Panc1 (cell line): ENCODE data around the gene DGCR2.

ENCODE experiments used
- POLR2AphosphoS5 ChIP-seq: IDR thresholded peaks from 2 replicates; pipeline ENCODE4 v1.6.1; 2012; ENCODE audit warnings: mild to moderate bottlenecking, low read depth, low read length, moderate library complexity
- REST ChIP-seq, 2 experiments: IDR thresholded peaks; 2 replicates each; pipeline ENCODE4 v1.6.1; 2011 to 2012; ENCODE audit warnings: low read depth in 2 of 2, control low read depth in 1 of 2, low read length in 1 of 2, mild to moderate bottlenecking in 1 of 2, moderate library complexity in 1 of 2; ENCODE audit not compliant: insufficient read depth in 1 of 2
- SIN3A ChIP-seq: IDR thresholded peaks from 2 replicates; pipeline ENCODE4 v1.6.1; 2012; ENCODE audit warnings: low read depth, mild to moderate bottlenecking, low read length, moderate library complexity, borderline replicate concordance; ENCODE audit not compliant: insufficient read depth
- TCF7L2 ChIP-seq: IDR thresholded peaks from 2 replicates; pipeline ENCODE4 v1.6.1; 2011; ENCODE audit warnings: mild to moderate bottlenecking, low read depth, low read length, inconsistent platforms
- TF ChIP-seq, protein P1 (sequence below): fragments of 450-650 bp; IDR thresholded peaks from 2 replicates; pipeline ENCODE4 v1.5.1; 2017; ENCODE audit warnings: mild to moderate bottlenecking

DNA sequence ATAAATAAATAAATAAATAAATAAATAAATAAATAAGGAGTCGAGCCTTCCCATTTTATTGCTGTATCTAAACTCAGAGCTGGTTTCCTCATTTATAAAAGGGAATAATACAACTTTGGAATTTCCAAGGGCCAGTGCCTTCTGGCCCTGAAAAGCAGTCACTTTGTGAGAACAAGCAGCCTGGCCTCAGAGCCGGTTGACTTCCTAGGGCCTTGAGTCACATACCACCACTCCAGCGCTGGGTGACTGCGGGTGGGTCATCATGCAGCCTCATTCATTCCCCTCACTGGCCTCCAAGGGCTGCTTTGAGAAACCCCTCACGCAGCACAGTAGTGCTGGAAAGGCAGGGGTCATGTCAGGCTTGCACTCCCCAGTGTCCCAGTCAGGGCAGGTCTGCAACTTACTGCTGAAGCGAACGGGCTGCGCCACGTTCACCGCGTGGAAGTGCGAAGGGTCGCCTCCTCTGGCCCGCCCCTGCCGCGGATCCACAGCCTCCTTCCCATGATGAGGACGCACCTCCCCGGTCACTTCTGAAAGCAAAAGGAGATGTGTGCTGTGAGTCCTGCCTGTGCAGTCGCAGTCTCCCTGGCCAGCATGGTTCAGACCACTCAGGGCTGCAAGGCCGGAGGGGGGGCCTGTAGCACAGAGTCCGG lies 54.4 kb downstream of the DGCR2 start:
- TF ChIP-seq POLR2AphosphoS5 (no peak), TCF7L2 (no peak), REST (IDR thresholded peaks at IDR 0.05; ENCODE audit: insufficient read depth in 1 of 2, low read depth in 2 of 2, low read length in 1 of 2) (no peak), SIN3A (no peak)
- TF ChIP-seq, protein P1, sequence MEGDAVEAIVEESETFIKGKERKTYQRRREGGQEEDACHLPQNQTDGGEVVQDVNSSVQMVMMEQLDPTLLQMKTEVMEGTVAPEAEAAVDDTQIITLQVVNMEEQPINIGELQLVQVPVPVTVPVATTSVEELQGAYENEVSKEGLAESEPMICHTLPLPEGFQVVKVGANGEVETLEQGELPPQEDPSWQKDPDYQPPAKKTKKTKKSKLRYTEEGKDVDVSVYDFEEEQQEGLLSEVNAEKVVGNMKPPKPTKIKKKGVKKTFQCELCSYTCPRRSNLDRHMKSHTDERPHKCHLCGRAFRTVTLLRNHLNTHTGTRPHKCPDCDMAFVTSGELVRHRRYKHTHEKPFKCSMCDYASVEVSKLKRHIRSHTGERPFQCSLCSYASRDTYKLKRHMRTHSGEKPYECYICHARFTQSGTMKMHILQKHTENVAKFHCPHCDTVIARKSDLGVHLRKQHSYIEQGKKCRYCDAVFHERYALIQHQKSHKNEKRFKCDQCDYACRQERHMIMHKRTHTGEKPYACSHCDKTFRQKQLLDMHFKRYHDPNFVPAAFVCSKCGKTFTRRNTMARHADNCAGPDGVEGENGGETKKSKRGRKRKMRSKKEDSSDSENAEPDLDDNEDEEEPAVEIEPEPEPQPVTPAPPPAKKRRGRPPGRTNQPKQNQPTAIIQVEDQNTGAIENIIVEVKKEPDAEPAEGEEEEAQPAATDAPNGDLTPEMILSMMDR: no peak
